Esophagus squamous epithelium (tissue), 5 donors: ENCODE data around the gene IQSEC1. TPM values are rescaled to one million over a fixed set of nuclear protein-coding genes. Genes with fewer than 3 reads are reported as not detected.

ENCODE experiments used
- DNase-seq: peaks from one replicate; lab custom pipeline; 2025; lab: John Stamatoyannopoulos, UW
- H3K27ac ChIP-seq, 4 donors: fragments of 200-600 bp; sonication (generic); one replicate each; pipeline ENCODE4 v1.5.1; 2016 to 2019; ENCODE audit warnings: mild to moderate bottlenecking in 1 of 4
- H3K27me3 ChIP-seq, 4 donors: fragments of 200-600 bp; sonication (generic); 1 replicate in 3 of 4; 2 replicates in 1 of 4; pipeline versions ENCODE4 v1.5.1 to v1.6.0; 2017 to 2021; ENCODE audit warnings: antibody characterized with exemption in 1 of 4
- H3K36me3 ChIP-seq, 3 donors: fragments of 200-600 bp; sonication (generic); one replicate each; pipeline ENCODE4 v1.5.1; 2016 to 2019
- H3K4me1 ChIP-seq, 3 donors: fragments of 200-600 bp; sonication (generic); one replicate each; pipeline ENCODE4 v1.5.1; 2017 to 2019
- H3K4me3 ChIP-seq, 4 donors: fragments of 200-600 bp; sonication (generic); 1 replicate in 3 of 4; 2 replicates in 1 of 4; pipeline ENCODE4 v1.5.1; 2016 to 2019; ENCODE audit warnings: mild to moderate bottlenecking in 2 of 4, moderate library complexity in 1 of 4
- H3K9me3 ChIP-seq, 3 donors: fragments of 200-600 bp; sonication (generic); one replicate each; pipeline ENCODE4 v1.5.1; 2016 to 2019
- CTCF ChIP-seq, 6 experiments: fragments of 450-650 bp in 4 of 6; fragments of 200-600 bp in 2 of 6; sonication (generic) in 2 of 6; IDR thresholded peaks; one replicate each; pipeline ENCODE4 v1.5.1; 2016 to 2019; ENCODE audit warnings: antibody characterized with exemption in 6 of 6, mild to moderate bottlenecking in 4 of 6, moderate library complexity in 4 of 6
- POLR2A ChIP-seq, 4 donors: fragments of 450-650 bp; IDR thresholded peaks; one replicate each; pipeline ENCODE4 v1.6.1; 2017; ENCODE audit warnings: antibody characterized with exemption in 4 of 4, mild to moderate bottlenecking in 4 of 4, moderate library complexity in 3 of 4
- WGBS, 2 donors: methylation state at CpG; one replicate each; pipeline ENCODE4 v1.1.5; 2018; 5-methylcytosine and 5-hydroxymethylcytosine counted together
- intact Hi-C: fragments of 100-400 bp; cut with DNase I; formaldehyde crosslinking; loops from one replicate; pipeline ENCODE4 v1.15.0; 2022
- total RNA-seq, 4 donors: library from RNA; depleted of rRNA; stranded (reverse); fragments of >200 nt; gene quantifications; one replicate each; pipeline ENCODE4 v1.1.0, GENCODE V29; 2016
- donor health status: DM: yes; HTN: yes; CAD: no.

IQSEC1 gene
- total RNA-seq, 4 donors from 2014 or later, result 7.3 to 27.1 (median 10.7) TPM

GRCh38 chr3:13080591-13080990 is 7.4 kb upstream of the IQSEC1 start:
- intact Hi-C loops, result no loop called here
- H3K4me1 ChIP-seq, result peaks cover 8 to 24% (median 9%) of the 10 kb centered on the region in 3 donors
- no peak overlapping the region for H3K4me3 ChIP-seq
- H3K36me3 ChIP-seq, result no peaks in the 10 kb centered on the region
- WGBS, 2 donors, result 65 to 72% methylated on average over 3 to 5 of the region's 8 CpGs
- no peak for TF ChIP-seq CTCF (IDR thresholded peaks at IDR 0.05)
- TF ChIP-seq POLR2A (IDR thresholded peaks at IDR 0.05), result no peak
- H3K9me3 ChIP-seq, result no peaks in the 10 kb centered on the region
- DNase-seq, result no peak
- peaks cover 0 to 30% (median 0%) of the 10 kb centered on the region in 4 donors for H3K27me3 ChIP-seq
- H3K27ac ChIP-seq, result no peak overlapping the region

- H3K9me3 ChIP-seq, result no peaks in the 10 kb centered on the region
- intact Hi-C loops, result no loop called here
- H3K4me1 ChIP-seq, result peaks cover 8 to 24% (median 9%) of the 10 kb centered on the region in 3 donors
- no peak overlapping the region for H3K27ac ChIP-seq
- DNase-seq, result no peak
- no peak for TF ChIP-seq POLR2A (IDR thresholded peaks at IDR 0.05)
- no peak for TF ChIP-seq CTCF (IDR thresholded peaks at IDR 0.05)
- 86% methylated on average over 3 of the region's 3 CpGs for WGBS, 2 donors
- no peaks in the 10 kb centered on the region for H3K36me3 ChIP-seq
- no peak overlapping the region for H3K4me3 ChIP-seq
- peaks cover 0 to 35% (median 0%) of the 10 kb centered on the region in 4 donors for H3K27me3 ChIP-seq
Observed at GRCh38 chr3:13080026-13080425, 6.8 kb upstream of the IQSEC1 start.

DNA sequence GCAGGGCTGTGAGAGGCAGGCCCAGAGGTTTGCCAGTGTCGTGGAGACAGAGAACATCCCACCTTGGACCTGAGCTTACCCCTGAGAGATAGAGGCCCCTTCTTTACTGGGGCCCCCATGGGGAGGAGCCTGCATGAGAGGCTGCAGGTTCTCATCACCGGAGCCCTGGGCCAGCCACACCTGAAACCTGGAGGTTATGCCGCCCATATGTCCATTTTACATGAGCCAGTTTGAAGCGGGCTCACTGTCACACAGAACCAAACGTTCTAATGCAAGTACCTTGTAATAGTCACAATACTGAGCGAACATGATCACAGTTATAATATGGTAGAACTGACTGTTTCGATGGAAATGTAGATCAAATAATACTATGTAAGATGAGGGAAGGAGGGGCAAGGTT is 6.3 kb upstream of the IQSEC1 start:
- no peak for DNase-seq
- TF ChIP-seq POLR2A (IDR thresholded peaks at IDR 0.05) (no peak), CTCF (IDR thresholded peaks at IDR 0.05) (no peak)

GRCh38 chr3:13079051-13079450 is 5.8 kb upstream of the IQSEC1 start:
- Histone ChIP-seq H3K4me1 (peaks cover 8 to 24% (median 9%) of the 10 kb centered on the region in 3 donors), H3K27ac (no peak overlapping the region), H3K9me3 (no peaks in the 10 kb centered on the region), H3K27me3 (peaks cover 0 to 45% (median 0%) of the 10 kb centered on the region in 4 donors), H3K4me3 (no peak overlapping the region), H3K36me3 (no peaks in the 10 kb centered on the region)
- no peak for DNase-seq
- intact Hi-C loops, result no loop called here
- TF ChIP-seq POLR2A (IDR thresholded peaks at IDR 0.05) (no peak), CTCF (IDR thresholded peaks at IDR 0.05) (no peak)
- WGBS, 2 donors, result 41% methylated on average over 2 of the region's 7 CpGs; no CpG with 5 or more reads in 1 of the 2 donors

More for the DNA sequence above, 6.3 kb upstream of the IQSEC1 start:
- Histone ChIP-seq H3K27ac (no peak overlapping the region), H3K4me3 (no peak overlapping the region), H3K4me1 (peaks cover 8 to 24% (median 9%) of the 10 kb centered on the region in 3 donors), H3K36me3 (no peaks in the 10 kb centered on the region), H3K27me3 (peaks cover 0 to 41% (median 0%) of the 10 kb centered on the region in 4 donors), H3K9me3 (no peaks in the 10 kb centered on the region)
- WGBS, 2 donors, result 83 to 94% methylated on average over 3 to 6 of the region's 7 CpGs
- intact Hi-C loops, result no loop called here

DNA sequence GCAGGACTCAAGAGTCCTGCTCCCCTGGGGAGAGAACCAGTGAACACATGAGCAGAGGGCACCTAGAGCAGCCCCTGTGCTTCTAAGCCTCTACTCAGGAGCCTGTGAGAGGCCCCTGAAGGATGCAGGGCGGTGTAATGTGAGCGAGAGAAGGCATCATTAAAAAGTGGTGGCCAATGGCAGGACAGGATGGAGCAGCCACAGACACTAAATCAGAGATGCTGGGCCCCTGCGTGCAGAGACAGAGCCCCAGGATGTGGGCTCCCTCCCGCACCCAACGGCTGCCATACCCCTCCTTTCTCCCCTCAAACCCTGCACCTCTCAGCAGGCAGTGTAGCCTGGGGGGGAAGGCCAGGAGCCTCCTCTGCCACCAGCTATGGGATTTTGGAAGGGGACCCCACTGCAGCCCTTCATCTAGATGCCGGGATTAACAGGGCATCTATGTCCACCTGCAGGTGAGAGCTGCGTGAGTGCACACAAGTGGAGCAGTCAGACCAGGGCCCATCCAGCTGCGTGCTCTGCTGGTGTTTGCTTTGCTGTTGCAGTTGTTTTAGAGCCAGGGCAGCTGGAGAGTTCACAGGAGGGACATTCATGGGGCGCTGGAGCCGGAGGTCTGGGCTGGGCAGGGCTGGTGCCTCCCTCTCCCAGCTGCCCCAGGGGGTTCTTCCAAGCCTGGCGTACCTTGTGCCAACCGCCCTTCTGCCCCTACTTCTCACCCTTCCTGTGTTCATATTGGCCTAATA is 5.1 kb upstream of the IQSEC1 start:
- Histone ChIP-seq H3K4me3 (no peak overlapping the region), H3K9me3 (no peaks in the 10 kb centered on the region), H3K36me3 (no peaks in the 10 kb centered on the region), H3K27me3 (peaks cover 0 to 52% (median 2%) of the 10 kb centered on the region in 4 donors), H3K4me1 (peaks cover 8 to 31% (median 14%) of the 10 kb centered on the region in 3 donors), H3K27ac (no peak overlapping the region)
- TF ChIP-seq POLR2A (IDR thresholded peaks at IDR 0.05) (no peak), CTCF (IDR thresholded peaks at IDR 0.05) (no peak)
- 46 to 78% methylated on average over 7 to 8 of the region's 12 CpGs for WGBS, 2 donors
- intact Hi-C loops, result no loop called here
- no peak for DNase-seq
